GM23248 (cell line): ENCODE measurements around the gene SCGB1A1. TPM values are rescaled to one million over a fixed set of nuclear protein-coding genes. Genes with fewer than 3 reads are reported as not detected.

Experiments
- DNase-seq: peaks from one replicate; pipeline ENCODE4 v3.0.0-alpha.2; 2015
- H2AFZ ChIP-seq: fragments of 200-600 bp; sonication (generic); 2 replicates; pipeline ENCODE4 v1.6.1; 2016; ENCODE audit warnings: antibody characterized with exemption
- H3F3A ChIP-seq: fragments of 200-600 bp; sonication (generic); 2 replicates; pipeline ENCODE4 v1.6.1; 2016; ENCODE audit warnings: mild to moderate bottlenecking, antibody characterized with exemption, mixed run types; ENCODE audit not compliant: insufficient read depth
- H3K27ac ChIP-seq: fragments of 200-600 bp; sonication (generic); 2 replicates; pipeline ENCODE4 v1.5.1; 2016; ENCODE audit warnings: mild to moderate bottlenecking
- H3K27me3 ChIP-seq: fragments of 200-600 bp; sonication (generic); replicated peaks from 2 replicates; pipeline ENCODE4 v1.6.1; 2016; ENCODE audit warnings: mild to moderate bottlenecking; ENCODE audit not compliant: insufficient read depth
- H3K36me3 ChIP-seq: fragments of 200-600 bp; sonication (generic); 2 replicates; pipeline ENCODE4 v1.6.1; 2016; ENCODE audit warnings: low read depth, mild to moderate bottlenecking
- H3K4me1 ChIP-seq: fragments of 200-600 bp; sonication (generic); 2 replicates; pipeline ENCODE4 v1.6.1; 2016; ENCODE audit warnings: mild to moderate bottlenecking; ENCODE audit not compliant: insufficient read depth
- H3K4me2 ChIP-seq: fragments of 200-600 bp; sonication (generic); one replicate; pipeline ENCODE4 v1.6.1; 2016; ENCODE audit warnings: mild to moderate bottlenecking; ENCODE audit not compliant: unreplicated experiment
- H3K4me3 ChIP-seq: fragments of 200-600 bp; sonication (generic); 2 replicates; pipeline ENCODE4 v1.5.1; 2016; ENCODE audit warnings: mild to moderate bottlenecking
- H3K79me2 ChIP-seq: fragments of 200-600 bp; sonication (generic); 2 replicates; pipeline ENCODE4 v1.6.1; 2016; ENCODE audit warnings: mild to moderate bottlenecking; ENCODE audit not compliant: insufficient read depth
- H3K9ac ChIP-seq: fragments of 200-600 bp; sonication (generic); 2 replicates; pipeline ENCODE4 v1.6.1; 2016; ENCODE audit warnings: mild to moderate bottlenecking
- H3K9me2 ChIP-seq: fragments of 200-600 bp; sonication (generic); 2 replicates; pipeline ENCODE4 v1.6.1; 2016; ENCODE audit warnings: mixed run types, mild to moderate bottlenecking, moderate library complexity; ENCODE audit not compliant: insufficient read depth
- H3K9me3 ChIP-seq: fragments of 200-600 bp; sonication (generic); one replicate; pipeline ENCODE4 v1.6.1; 2017; ENCODE audit warnings: low read depth
- H4K20me1 ChIP-seq: fragments of 200-600 bp; sonication (generic); 2 replicates; pipeline ENCODE4 v1.6.0; 2016; ENCODE audit not compliant: insufficient read depth
- EZH2 ChIP-seq: fragments of 200-600 bp; sonication (generic); IDR thresholded peaks from 2 replicates; pipeline ENCODE4 v1.6.1; 2018; ENCODE audit warnings: antibody characterized with exemption, mild to moderate bottlenecking; ENCODE audit not compliant: insufficient read depth, poor library complexity, severe bottlenecking
- EZH2phosphoT487 ChIP-seq: fragments of 200-600 bp; sonication (generic); IDR thresholded peaks from 2 replicates; pipeline ENCODE4 v1.6.1; 2018; ENCODE audit warnings: antibody characterized with exemption, moderate library complexity, mild to moderate bottlenecking, low read depth; ENCODE audit not compliant: insufficient read depth
- WGBS, 2 experiments: methylation state at CpG; one replicate each; pipeline ENCODE4 v1.1.6; 2015 to 2017; ENCODE audit warnings: low lambda C conversion rate in 2 of 2, low coverage in 1 of 2; ENCODE audit errors: missing lambda C conversion rate in 2 of 2; 5-methylcytosine and 5-hydroxymethylcytosine counted together
- in situ Hi-C: fragments of 300-500 bp; cut with MboI; formaldehyde crosslinking; loops from 2 replicates; pipeline ENCODE4 v1.15.0; 2020
- polyA plus RNA-seq: library from polyadenylated mRNA; unstranded; fragments of >200 nt; fragmentation: Nextera tagmentation; extraction: Ambion mirVana; gene quantifications from 2 replicates; pipeline ENCODE4 v1.2.1, GENCODE V29; 2016
- total RNA-seq: library from RNA; depleted of rRNA; stranded (reverse); fragments of >200 nt; shearing (Covaris generic); gene quantifications from 2 replicates; pipeline ENCODE4 v1.2.3, GENCODE V29; 2014

Gene SCGB1A1
- total and polyA plus RNA-seq, 2 experiments from 2014 or later, result not detected

DNA sequence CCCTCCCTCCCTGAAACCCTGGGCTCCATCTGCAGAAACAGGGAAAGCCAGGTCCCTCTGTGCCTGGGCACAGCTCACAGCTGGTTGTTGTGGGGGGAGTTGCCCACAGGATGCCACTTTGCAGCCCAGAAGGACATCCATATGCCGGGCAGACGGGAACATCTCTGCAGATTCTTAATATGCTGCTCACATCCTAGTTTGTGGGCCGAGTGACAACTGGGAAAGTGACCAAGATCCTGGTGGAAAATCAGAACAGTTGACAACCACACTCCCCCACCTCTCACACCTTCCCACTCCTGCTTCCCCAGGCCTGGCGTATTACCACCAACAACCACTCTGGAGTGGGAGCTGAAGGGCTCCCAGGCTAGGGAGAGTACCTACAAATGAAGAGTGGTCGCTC lies 7.3 kb upstream of the SCGB1A1 start:
- H3K4me3 ChIP-seq, result no peak overlapping the region
- H2AFZ ChIP-seq, result no peak overlapping the region
- no peaks in the 10 kb centered on the region for H3K36me3 ChIP-seq
- no peaks in the 10 kb centered on the region for H3K4me1 ChIP-seq
- 70 to 71% methylated on average over 5 of the region's 5 CpGs for WGBS, 2 experiments
- no peaks in the 10 kb centered on the region for H3K27me3 ChIP-seq
- no peak overlapping the region for H3K4me2 ChIP-seq
- in situ Hi-C loops, result no loop called here
- TF ChIP-seq EZH2 (no peak), EZH2phosphoT487 (no peak)
- no peaks in the 10 kb centered on the region for H3K9me3 ChIP-seq
- H3K9ac ChIP-seq, result no peak overlapping the region
- H4K20me1 ChIP-seq, result no peaks in the 10 kb centered on the region
- H3K9me2 ChIP-seq, result no peaks in the 10 kb centered on the region
- H3K79me2 ChIP-seq, result no peaks in the 10 kb centered on the region
- DNase-seq, result no peak
- H3F3A ChIP-seq, result no peaks in the 10 kb centered on the region
- no peak overlapping the region for H3K27ac ChIP-seq

DNA sequence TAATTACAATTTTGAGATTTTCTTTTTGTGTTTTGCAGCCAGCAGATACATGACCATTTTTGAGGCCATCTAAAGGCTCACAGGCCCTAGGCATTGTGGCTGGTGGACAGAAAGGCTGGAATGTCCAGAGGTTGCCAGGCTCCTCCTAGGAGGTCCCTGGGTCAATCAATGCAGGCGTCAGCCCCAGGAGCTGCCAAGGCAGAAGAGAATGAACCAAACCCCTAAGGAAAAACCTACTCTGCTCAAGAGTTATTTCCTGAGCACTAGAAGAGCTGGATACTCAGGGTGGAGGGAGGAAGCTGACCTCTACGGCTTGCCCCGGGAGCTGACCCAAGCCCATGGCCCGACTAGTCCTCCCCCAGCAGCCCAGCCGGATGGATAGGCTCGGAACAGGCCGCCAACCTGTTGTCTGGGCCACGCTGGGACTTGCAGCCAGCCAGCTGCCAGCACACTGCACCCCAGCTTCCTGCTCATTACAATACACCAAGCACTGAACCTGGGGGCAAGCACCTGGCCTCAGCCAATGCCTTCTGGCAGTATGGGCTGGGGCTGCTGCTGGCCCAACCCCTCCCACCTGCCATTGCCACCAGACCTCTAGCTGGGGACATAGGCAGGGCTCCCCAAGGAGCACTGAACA lies 5.7 kb upstream of the SCGB1A1 start:
- in situ Hi-C loops, result no loop called here
- no peak overlapping the region for H3K27ac ChIP-seq
- H3F3A ChIP-seq, result no peaks in the 10 kb centered on the region
- DNase-seq, result no peak
- H3K9ac ChIP-seq, result no peak overlapping the region
- no peaks in the 10 kb centered on the region for H3K27me3 ChIP-seq
- no peaks in the 10 kb centered on the region for H4K20me1 ChIP-seq
- H3K4me3 ChIP-seq, result no peak overlapping the region
- no peak overlapping the region for H3K4me2 ChIP-seq
- H3K36me3 ChIP-seq, result no peaks in the 10 kb centered on the region
- no peaks in the 10 kb centered on the region for H3K4me1 ChIP-seq
- no peaks in the 10 kb centered on the region for H3K9me2 ChIP-seq
- 83 to 86% methylated on average over 8 of the region's 8 CpGs for WGBS, 2 experiments
- no peak overlapping the region for H2AFZ ChIP-seq
- H3K9me3 ChIP-seq, result no peaks in the 10 kb centered on the region
- TF ChIP-seq EZH2phosphoT487, result no peak
- no peak for TF ChIP-seq EZH2
- H3K79me2 ChIP-seq, result no peaks in the 10 kb centered on the region

DNA sequence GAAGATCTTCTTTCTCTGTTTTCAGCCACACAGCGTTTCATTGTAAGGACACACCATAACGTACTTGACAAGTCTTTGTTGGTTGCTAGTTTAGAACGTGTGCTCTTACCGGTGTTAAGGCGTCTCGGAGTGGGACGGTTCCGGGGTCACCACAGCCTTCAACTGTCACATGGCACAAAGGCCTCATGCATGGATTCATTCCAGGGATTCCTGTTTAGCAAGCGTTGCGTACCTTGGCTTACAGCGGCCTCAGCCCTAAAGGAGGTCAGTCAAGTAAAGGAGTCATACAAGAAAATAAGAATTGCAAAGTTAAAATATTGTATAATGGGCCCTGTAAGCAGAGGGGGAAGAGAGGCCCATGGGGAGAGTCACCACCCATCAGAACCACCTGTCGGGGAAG lies 2.2 kb upstream of the SCGB1A1 start:
- no peak for TF ChIP-seq EZH2phosphoT487
- TF ChIP-seq EZH2, result no peak
- no peak for DNase-seq
- H3K9me3 ChIP-seq, result no peaks in the 10 kb centered on the region
- no peak overlapping the region for H2AFZ ChIP-seq
- no peak overlapping the region for H3K4me2 ChIP-seq
- no peak overlapping the region for H3K27ac ChIP-seq
- no peaks in the 10 kb centered on the region for H3K79me2 ChIP-seq
- no peaks in the 10 kb centered on the region for H3K4me1 ChIP-seq
- 83 to 84% methylated on average over 12 of the region's 12 CpGs for WGBS, 2 experiments
- H4K20me1 ChIP-seq, result no peaks in the 10 kb centered on the region
- H3K9ac ChIP-seq, result no peak overlapping the region
- in situ Hi-C loops, result no loop called here
- no peaks in the 10 kb centered on the region for H3K27me3 ChIP-seq
- no peak overlapping the region for H3K4me3 ChIP-seq
- H3K9me2 ChIP-seq, result no peaks in the 10 kb centered on the region
- H3K36me3 ChIP-seq, result no peaks in the 10 kb centered on the region
- H3F3A ChIP-seq, result no peaks in the 10 kb centered on the region

DNA sequence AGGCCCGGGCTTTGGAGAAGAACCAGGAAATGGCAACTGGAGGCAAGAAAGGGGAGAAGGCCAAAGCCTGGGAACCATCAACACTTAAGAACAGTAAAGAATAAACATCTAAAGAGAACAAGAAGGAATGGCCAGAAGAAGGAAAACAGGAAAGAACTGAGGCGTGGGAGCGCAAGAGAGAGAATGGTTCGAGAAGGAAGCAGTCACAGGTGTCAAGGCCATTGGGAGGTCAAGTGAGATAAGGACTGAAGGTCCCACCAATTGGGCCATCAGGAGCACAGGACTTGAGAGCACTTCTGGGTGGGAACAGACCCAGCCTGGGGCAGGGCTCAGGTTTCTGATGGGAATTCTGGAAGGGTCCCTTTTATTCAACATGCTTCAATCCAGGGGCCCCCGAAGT lies 697 bp upstream of the SCGB1A1 start:
- no peak overlapping the region for H3K4me2 ChIP-seq
- no peak for TF ChIP-seq EZH2
- TF ChIP-seq EZH2phosphoT487, result no peak
- DNase-seq, result no peak
- H3K27ac ChIP-seq, result no peak overlapping the region
- no peaks in the 10 kb centered on the region for H3K27me3 ChIP-seq
- H3F3A ChIP-seq, result no peaks in the 10 kb centered on the region
- H3K36me3 ChIP-seq, result no peaks in the 10 kb centered on the region
- H3K9me2 ChIP-seq, result no peaks in the 10 kb centered on the region
- in situ Hi-C loops, result no loop called here
- no peaks in the 10 kb centered on the region for H3K4me1 ChIP-seq
- H4K20me1 ChIP-seq, result no peaks in the 10 kb centered on the region
- H2AFZ ChIP-seq, result no peak overlapping the region
- H3K4me3 ChIP-seq, result no peak overlapping the region
- H3K79me2 ChIP-seq, result no peaks in the 10 kb centered on the region
- WGBS, 2 experiments, result 77 to 86% methylated on average over 5 of the region's 5 CpGs
- no peak overlapping the region for H3K9ac ChIP-seq
- no peaks in the 10 kb centered on the region for H3K9me3 ChIP-seq
